NK-92 (cell line): ENCODE data around the gene GLRA2.
"Not testable (repeated sequence)": the region's sequence is repeated elsewhere in the genome, so short reads cannot be mapped to it uniquely, and the experiment has no call there.

Source experiments
- DNase-seq: peaks from one replicate; lab custom pipeline; 2025; ENCODE audit not compliant: unreplicated experiment; lab: John Stamatoyannopoulos, UW

Gene GLRA2

DNA sequence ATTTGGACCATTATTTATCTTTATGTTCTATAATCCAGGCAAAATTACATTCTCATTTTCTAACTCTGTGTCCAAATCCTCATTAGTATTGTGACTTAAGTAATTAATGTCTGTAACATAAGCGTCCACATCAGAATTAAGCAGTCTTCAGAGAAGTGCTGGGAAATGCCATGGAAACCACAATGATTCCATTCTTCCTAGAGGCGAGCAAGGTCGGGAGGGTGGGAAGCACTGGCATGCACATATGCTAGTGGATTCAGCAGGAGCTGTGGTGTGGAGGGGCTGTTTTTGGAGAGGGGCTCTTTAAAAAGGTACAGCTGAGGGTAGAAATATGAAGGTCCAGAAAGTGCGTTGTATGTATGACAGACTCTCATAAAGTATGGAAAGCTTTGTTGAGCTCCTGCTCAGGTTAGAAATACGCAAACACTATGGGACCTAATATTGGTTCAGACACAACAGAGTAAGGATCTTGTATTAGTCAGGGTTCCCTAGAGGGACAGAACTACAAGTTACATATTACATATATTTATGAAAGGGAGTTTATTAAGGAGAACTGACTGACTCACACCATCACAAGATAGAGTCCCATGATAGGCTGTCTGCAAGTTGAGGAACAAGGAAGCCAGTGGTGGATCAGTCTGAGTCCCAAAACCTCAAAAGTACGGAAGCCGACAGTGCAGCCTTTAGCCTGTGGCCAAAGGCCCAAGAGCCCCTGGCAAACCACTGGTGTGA is 61.5 kb downstream of the GLRA2 start:
- no peak for DNase-seq

DNA sequence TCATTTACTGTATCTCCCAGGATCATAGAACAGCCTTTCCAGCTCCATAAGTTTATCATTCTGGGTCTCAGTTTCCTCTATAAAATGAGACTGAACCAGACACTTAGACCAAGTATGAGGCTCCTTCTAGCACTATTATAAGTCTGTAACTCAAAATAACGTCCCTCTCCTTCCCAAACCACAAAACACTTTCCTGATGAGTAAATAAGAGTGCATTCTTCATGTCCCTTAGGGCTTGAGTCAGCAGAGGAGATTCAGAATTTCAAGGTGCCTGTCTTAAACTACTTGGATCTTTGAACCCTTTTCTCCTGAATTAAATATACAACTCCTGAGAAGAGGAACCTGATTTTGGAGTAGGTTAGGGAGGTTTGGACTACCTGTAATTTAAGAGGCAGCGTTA is 62.6 kb downstream of the GLRA2 start:
- no peak for DNase-seq

DNA sequence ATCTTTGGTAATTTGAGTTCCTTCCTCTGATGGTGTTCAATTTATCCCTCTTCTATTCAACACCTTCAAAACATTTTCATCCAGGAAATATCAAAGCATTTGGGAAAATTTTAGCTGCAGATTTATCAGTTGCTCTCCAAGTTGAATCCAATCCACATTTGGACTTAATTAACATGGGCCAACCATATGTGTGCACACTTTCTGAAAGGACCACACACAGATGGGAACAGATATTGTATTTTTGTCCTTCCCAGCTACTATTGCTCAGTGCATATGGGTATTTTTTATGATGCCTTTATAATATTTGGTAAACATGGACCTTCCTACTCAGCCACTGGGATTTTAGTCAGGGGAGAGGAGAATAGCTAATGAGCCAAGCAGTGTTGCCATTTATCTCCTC is 65.2 kb downstream of the GLRA2 start:
- DNase-seq: no peak

DNA sequence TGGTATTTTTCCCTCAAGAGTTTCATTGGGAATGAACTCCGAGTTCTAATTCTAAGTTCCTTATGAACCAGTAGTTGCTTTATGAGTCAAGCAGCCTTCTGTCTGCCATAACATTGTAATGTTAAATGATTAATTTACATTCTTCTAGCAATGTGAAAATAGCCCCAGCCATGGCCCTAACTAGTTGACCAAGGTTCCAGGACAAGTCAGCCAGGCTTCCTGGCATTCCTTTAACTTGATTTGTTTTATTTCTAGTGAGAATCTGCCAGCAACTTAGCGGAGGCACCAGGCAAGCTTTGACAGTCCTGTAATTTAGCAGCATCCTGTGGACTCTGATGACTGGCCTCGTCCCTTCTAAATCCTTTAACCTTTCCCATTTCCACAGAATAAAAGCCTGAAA is 69.0 kb downstream of the GLRA2 start:
- no peak for DNase-seq

DNA sequence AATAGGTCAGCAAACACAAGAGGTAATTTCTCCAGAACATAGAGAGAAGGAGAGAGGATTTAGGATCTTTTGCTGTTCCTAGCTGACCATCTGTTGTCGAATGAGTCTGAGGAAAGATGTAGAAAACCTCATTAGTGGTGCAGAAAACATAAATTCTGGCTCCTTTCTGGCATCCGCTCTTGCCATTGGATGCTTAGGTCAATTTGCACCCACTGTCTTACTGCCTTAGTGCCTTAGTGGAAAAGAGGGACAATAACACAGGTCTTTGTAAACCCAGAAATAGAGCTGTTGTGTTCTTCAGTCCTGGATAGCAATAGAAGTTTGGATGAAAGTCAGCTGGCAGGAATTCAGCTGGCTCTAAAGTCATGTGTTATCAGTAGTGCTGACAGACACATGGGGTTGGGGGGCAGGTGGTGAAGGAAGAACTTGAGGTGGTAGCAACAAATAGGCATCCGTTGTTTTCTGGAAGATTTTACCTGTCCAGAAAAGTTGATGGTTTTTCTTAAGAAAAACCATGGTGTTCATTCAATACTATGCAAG is 78.2 kb downstream of the GLRA2 start:
- DNase-seq: no peak

DNA sequence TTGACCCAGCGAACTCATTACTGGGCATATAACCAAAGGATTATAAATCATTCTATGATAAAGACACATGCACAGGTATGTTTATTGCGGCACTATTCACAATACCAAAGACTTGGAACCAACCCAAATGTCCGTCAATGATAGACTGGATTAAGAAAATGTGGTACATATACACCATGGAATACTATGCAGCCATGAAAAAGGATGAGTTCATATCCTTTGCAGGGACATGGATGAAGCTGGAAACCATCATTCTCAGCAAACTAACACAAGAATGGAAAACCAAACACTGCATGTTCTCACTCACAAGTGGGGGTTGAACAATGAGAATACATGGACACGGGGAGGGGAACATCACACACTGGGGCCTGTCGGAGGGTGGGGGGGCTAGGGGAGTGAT is 83.1 kb downstream of the GLRA2 start:
- not testable (repeated sequence) for DNase-seq

DNA sequence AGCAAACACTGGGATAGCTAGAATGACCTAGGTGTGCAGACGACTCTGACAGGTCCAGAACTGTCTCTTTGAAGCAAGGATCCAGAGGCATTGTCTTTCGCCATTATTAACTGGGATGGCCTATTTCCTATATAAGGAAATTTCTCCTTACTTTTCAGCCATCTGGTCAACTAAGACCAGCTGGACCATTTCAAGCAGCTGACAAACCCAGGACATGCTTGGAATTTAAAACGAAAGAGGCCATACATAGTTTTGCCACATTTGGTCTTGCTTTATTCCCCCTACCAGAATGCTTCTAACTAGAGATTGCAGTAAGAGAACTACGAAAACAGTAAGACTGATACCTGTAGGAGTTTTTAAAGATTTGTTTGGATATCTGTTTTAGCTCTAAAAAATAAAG is 87.0 kb downstream of the GLRA2 start:
- DNase-seq: no peak

DNA sequence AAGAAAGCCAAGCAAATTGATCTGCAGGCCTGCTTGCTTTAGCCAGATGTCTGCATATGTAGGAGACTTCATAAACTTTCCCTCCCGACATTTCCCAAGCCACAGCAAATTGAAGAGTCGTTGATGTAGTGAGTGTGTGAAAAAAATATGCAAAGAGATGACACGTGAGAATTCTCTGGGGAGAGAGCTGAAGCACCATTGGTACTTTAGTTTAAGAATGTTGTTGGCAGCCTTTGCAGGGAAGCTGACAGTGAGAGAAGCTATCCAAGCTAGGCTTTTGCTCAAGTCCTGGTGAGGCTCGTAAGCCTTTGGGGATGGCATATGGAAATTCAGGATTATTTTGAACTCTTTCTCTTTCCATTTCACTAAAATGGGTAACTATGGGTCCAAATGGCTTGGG is 87.5 kb downstream of the GLRA2 start:
- no peak for DNase-seq

DNA sequence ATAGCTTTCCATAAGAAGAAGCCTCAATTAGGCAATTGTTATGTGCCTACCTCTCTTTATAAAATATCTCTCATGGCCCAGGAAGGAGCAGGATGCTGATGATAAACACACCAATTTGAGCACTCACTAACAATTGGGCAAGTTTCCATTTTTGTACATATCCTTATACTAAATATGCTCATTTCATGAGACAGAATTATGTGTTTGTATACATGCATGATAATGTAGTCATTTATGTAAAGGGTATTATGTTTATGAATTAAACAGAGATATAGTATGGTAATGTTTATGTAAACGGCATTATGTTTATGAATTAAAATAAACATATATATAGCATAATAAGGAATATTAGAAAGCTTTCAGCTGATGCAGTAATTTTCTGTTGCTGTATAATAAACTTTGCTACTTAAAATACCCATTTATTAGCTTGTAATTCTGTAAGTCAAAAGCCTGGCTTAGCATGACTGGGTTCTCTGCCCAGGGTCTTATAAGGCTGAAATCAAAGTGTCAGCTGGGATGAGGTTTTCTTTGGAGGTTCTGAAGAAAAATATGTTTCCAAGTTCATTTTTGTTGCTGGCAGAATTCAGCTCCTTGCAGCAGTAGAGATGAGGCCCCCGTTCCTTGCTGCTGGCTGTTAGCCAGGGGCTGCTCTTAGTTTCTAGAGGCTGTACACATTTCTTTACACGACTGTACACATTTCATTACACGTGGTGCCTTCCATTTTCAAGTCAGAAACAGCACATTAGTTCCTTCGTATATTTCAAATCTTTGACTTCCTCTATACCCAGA is 89.0 kb downstream of the GLRA2 start:
- DNase-seq: no peak

DNA sequence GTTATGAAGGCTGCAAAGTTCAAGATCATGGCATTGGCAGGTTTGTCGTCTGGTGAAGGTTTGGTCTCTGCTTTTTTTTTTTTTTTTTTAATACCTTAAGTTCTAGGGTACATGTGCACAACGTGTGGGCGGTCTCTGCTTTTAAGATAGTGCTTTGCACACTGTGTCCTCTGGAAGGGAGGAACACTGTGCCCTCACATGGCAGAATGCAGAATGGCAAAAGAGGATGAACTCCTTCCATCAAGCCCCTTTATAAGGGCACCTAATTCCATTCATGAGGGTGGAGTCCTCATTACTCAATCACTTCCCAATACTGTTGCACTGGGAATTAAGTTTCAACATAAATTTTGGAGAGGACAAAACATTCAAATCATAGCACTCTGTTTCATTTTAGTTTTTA is 101.4 kb downstream of the GLRA2 start:
- no peak for DNase-seq

DNA sequence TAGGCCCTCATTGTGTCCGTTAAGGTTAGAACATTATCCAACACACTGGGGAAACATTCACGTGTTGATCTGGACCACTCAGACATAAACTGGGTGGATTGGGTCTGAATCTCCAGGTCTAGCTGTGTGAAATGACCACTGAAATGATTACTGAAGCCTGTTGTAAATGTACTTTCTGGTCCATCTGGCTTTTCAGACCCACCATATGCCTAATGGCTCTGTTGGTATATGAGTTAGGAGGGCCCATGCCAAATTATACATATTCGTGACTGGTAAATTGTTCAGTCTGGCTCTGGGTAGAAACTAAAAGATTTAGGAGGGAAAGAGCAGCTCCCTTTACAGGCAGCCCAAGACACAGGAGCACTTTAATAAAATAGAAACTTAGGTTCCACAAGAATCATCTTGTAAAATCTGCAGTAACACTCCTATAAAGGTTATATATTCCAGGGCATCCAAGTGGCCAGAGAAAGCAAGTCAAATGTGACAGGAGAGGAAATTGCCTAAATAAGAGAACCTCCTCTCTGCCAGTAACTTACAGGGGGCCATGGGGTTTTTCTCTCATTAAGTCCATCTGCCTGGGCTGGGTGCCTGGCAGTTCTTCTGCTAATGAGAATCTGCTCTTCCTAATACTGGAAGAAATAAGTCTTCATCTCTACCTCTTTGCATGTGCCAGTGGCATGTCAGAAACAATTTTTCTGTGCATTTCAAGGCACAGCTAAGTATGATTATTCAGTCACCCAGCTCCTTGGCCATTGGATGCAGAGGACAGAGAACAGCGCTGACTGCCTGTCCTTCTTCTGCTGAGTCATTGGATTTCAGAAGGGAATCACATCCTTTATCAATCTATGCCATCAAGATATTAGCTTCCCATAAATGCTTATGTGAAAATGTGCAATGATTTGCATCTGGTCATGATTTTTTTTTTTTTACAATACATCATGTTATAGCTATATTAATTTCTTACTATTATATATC is 112.6 kb downstream of the GLRA2 start:
- no peak for DNase-seq

DNA sequence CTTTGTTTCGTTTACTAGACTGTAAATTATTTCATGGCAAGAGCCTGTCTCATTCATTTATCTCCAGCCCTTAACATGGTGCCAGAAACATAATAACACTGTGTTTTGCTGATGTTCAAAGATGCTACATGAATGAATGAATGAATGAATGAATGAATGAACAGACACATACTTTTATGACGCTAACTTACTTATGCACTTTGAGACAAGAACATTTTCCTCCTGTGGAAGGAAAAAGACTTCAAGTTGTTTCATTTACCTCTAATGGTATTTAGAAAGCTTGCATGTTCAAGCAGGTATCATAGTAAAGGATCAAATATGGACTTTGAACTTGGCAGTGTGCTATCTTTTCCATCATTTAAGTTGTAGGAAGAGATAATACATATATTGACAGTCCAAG is 131.6 kb downstream of the GLRA2 start:
- no peak for DNase-seq

DNA sequence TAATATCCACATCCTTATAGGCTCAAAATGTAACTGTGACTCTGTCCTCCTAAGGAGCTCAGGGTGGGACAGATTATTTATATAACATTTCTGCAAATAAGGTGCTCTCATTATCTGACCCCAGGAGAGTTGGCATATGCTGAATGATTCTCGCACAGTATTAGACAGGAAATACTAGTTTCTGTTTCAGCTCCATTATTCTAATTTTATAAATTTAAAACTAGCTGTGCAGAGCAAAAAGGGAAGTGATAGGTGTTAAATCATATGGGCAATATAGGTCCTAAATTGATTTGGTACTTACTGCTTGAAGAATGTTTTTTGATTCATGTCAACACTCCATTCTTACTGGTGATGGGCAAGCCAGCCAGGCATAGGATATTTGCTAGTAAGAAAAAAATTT is 141.5 kb downstream of the GLRA2 start:
- DNase-seq: no peak

DNA sequence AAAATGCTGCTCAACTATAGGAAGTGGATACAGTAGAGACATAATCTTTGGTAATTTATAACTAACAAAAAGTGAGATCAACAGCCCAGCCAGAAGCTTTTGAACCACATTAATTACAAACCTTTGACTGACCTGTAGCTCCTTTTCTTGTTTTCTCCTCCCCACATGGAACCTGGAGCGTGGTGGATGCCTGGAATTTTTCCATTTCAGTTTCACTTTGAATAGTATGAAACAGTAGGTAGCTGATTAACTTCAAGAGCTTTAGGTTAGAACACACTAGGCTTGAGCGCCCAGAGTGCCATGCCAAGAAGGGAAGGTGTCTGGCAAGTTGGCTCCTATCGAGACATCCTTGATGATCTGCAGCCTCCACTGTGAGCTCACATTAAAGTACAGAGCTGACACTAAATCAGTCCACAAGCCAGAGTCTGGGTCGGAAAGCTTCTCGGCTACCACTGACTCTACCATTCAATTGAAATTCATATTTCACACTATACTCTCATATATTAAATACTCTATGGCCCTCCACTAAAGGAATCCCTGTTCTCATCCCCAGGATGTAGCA is 143.4 kb downstream of the GLRA2 start:
- no peak for DNase-seq

DNA sequence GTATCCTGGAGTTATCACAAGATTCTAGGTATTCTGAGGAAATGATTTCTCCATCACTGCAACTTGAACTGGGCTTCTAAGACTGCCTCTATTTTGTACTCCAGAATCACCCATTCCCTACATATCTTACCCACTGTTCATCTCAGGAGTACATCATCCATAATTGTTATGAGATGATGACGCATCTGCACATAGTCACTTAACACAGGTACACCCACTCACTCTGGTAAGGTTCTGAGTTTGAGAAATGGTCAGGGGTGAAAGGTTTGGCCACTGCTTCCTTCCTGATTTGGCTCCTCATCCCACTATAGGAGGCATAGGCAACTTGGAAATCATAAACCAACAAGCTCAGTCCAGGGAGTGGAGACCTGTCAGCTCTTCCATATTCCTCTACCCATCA is 143.9 kb downstream of the GLRA2 start:
- DNase-seq: no peak

DNA sequence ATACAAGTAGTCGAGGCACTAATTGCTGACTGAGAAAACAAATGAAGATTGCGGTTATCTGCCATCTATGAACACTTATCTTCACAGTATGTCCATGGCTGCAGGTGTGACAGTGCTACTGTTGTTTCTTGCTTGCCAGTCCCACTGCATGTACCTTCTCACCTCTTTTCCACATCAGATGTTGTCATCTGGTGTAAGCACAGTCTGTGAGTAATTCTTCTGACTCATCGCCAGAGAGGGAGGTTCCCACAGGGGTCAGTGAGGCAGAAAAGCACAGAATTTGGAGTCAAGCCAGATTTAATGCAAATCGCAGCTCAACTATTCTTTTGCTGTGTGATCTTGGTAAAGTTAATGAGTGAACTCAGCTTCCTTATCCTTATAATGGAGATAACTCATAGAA is 144.4 kb downstream of the GLRA2 start:
- no peak for DNase-seq

DNA sequence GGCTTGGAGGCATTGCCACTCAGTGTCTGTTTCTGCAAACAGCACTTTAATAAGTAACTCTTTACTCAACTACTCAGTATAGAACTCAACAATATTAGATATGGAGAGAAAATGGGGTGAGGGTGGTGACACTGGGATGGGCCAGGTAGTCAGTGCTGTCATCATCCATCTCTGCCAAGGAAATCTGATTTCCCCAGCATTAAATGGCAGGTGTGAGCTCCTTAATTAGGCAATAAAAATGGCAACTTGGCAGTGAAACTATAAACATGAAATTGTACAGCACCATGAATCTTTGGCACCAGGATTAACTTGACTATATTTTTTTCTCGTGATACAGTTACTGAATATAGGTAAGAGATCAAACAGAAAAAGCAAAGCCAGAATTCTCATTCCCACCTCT is 146.2 kb downstream of the GLRA2 start:
- DNase-seq: no peak

DNA sequence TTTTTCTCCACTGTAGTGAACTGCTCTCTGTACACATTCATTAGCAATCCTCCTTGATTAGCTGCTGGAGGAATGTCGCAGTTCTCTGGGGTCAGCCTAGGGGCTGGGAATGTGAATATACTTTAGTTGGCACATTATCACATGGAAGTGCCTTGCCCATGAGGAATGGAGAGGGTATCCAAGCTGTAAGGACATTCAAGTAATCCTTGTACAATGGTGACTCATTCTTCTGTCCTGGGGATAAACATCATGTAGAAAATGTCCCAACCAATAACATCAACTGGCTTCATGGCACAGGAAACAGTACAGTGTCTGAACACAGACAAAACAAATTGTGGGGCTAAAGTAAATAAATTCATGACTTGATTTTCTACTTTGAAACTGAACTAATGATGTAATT is 147.1 kb downstream of the GLRA2 start:
- no peak for DNase-seq

DNA sequence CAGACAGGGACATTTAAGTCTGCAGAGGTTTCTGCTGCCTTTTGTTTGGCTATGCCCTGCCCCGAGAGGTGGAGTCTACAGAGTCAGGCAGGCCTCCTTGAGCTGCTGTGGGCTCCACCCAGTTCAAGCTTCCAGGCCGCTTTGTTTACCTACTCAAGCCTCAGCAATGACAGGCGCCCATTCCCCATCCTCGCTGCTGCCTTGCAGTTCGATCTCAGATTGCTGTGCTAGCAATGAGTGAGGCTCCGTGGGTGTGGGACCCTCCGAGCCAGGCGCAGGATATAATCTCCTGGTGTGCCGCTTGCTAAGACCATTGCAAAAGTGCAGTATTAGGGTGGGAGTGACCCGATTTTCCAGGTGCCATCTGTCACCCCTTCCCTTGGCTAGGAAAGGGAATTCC is 159.0 kb downstream of the GLRA2 start:
- DNase-seq: not testable (repeated sequence)

DNA sequence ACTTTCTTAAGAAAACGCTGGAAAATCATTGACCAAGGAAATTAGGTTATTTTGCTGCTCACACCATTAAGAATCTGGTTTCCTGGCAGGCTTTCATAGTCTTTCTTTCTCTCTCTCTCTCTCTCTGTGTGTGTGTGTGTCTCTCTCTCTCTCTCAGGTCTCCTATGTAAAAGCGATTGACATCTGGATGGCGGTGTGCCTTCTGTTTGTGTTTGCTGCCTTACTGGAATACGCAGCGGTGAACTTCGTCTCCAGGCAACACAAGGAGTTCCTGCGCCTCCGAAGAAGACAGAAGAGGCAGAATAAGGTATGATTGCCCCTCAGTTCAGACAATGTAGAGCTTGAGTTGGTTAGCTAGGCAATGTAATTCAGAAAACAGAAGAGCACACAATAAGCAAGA is 161.2 kb downstream of the GLRA2 start:
- DNase-seq: no peak

DNA sequence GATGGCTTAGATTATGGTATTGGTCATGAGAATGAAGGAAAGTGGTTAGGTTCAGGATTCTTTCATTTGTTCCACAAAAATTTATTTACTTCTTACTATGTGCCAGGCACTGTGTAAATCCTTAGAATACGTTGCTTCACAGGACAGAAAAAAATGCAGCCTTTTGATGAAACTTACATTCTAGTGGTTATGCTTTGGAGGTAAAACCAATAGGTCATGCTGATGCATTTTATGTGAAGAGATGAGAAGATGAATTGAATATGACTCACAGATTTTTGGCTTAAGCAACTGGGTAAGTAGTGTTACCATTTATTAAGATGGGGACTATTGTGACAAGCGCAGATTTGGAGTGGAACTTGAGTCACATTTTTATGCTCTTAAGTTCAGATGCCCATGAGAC is 165.3 kb downstream of the GLRA2 start:
- DNase-seq: no peak
